ENCODE measurements around the gene RHBDL1.

RHBDL1 gene

GRCh38 chr16:674968-675883, at the start of gene RHBDL1:
TSS of gene RHBDL1 (plus strand) at chr16:675671. CDS start at chr16:675791, 120 bp downstream.
- no peak for TF ChIP-seq CTCF (IDR thresholded peaks at IDR 0.05; ENCODE audit: low read depth, low read length, poor library complexity, severe bottlenecking)
- TF ChIP-seq EZH2phosphoT487 (IDR thresholded peaks at IDR 0.05; ENCODE audit: borderline replicate concordance, low read length), result no peak
- peaks cover 18% of the 10 kb centered on the region for H3K4me1 ChIP-seq (ENCODE audit: control insufficient read depth, low read length)
- no peaks in the 10 kb centered on the region for H3K9me3 ChIP-seq (ENCODE audit: control insufficient read depth, insufficient read depth, low read length)
- peaks cover 5% of the 10 kb centered on the region; the same call in 1 of the 2 replicates for H4K20me1 ChIP-seq (ENCODE audit: control insufficient read depth, insufficient read depth, low read depth, low read length)
- H3K9me2 ChIP-seq (replicated peaks; ENCODE audit: control insufficient read depth, low read length), result no peaks in the 10 kb centered on the region
- peaks cover 3% of the 10 kb centered on the region; the same call in 1 of the 2 replicates for H3K27me3 ChIP-seq (ENCODE audit: control insufficient read depth, low read length)
- no peak within 1 kb of the TSS for H3K27ac ChIP-seq (ENCODE audit: low read depth, low read length)
- no peaks in the 10 kb centered on the region; the same call in 1 of the 2 replicates for H3F3A ChIP-seq (ENCODE audit: control insufficient read depth, insufficient read depth)
- no peaks in the 10 kb centered on the region for H3K79me2 ChIP-seq (ENCODE audit: control insufficient read depth, low read length)
- peaks cover 39% of the 10 kb centered on the region for H3K36me3 ChIP-seq (ENCODE audit: control insufficient read depth, low read length)
- no peak within 1 kb of the TSS for H3K4me3 ChIP-seq (ENCODE audit: low read length)
- peak within 1 kb of the TSS; percentile 12; the same call in 1 of the 2 replicates for H3K4me2 ChIP-seq (ENCODE audit: low read length)

- H3K27ac ChIP-seq (ENCODE audit: low read depth, low read length), result no peak overlapping the region
- no peaks in the 10 kb centered on the region for H3K9me3 ChIP-seq (ENCODE audit: control insufficient read depth, insufficient read depth, low read length)
- H3K9me2 ChIP-seq (replicated peaks; ENCODE audit: control insufficient read depth, low read length), result no peaks in the 10 kb centered on the region
- H3K36me3 ChIP-seq (ENCODE audit: control insufficient read depth, low read length), result no peaks in the 10 kb centered on the region
- H4K20me1 ChIP-seq (ENCODE audit: control insufficient read depth, insufficient read depth, low read depth, low read length), result no peaks in the 10 kb centered on the region
- H3K27me3 ChIP-seq (ENCODE audit: control insufficient read depth, low read length), result no peaks in the 10 kb centered on the region
- no peak for TF ChIP-seq CTCF (IDR thresholded peaks at IDR 0.05; ENCODE audit: low read depth, low read length, poor library complexity, severe bottlenecking)
- TF ChIP-seq EZH2phosphoT487 (IDR thresholded peaks at IDR 0.05; ENCODE audit: borderline replicate concordance, low read length), result no peak
- H3K79me2 ChIP-seq (ENCODE audit: control insufficient read depth, low read length), result no peaks in the 10 kb centered on the region
- no peak overlapping the region for H3K4me3 ChIP-seq (ENCODE audit: low read length)
- no peaks in the 10 kb centered on the region for H3K4me1 ChIP-seq (ENCODE audit: control insufficient read depth, low read length)
- no peaks in the 10 kb centered on the region for H3F3A ChIP-seq (ENCODE audit: control insufficient read depth, insufficient read depth)
- no peak overlapping the region for H3K4me2 ChIP-seq (ENCODE audit: low read length)
These were observed 49.3 kb upstream of the RHBDL1 start for GRCh38 chr16:625977-626765.

GRCh38 chr16:626787-627453, 48.6 kb upstream of the RHBDL1 start:
- H3K9me2 ChIP-seq (replicated peaks; ENCODE audit: control insufficient read depth, low read length), result no peaks in the 10 kb centered on the region
- H3F3A ChIP-seq (ENCODE audit: control insufficient read depth, insufficient read depth), result no peaks in the 10 kb centered on the region
- H4K20me1 ChIP-seq (ENCODE audit: control insufficient read depth, insufficient read depth, low read depth, low read length), result no peaks in the 10 kb centered on the region
- no peaks in the 10 kb centered on the region for H3K36me3 ChIP-seq (ENCODE audit: control insufficient read depth, low read length)
- H3K9me3 ChIP-seq (ENCODE audit: control insufficient read depth, insufficient read depth, low read length), result no peaks in the 10 kb centered on the region
- no peaks in the 10 kb centered on the region for H3K79me2 ChIP-seq (ENCODE audit: control insufficient read depth, low read length)
- no peaks in the 10 kb centered on the region for H3K4me1 ChIP-seq (ENCODE audit: control insufficient read depth, low read length)
- TF ChIP-seq EZH2phosphoT487 (IDR thresholded peaks at IDR 0.05; ENCODE audit: borderline replicate concordance, low read length) (no peak), CTCF (IDR thresholded peaks at IDR 0.05; ENCODE audit: low read depth, low read length, poor library complexity, severe bottlenecking) (no peak)
- no peak overlapping the region for H3K4me2 ChIP-seq (ENCODE audit: low read length)
- no peaks in the 10 kb centered on the region for H3K27me3 ChIP-seq (ENCODE audit: control insufficient read depth, low read length)
- H3K4me3 ChIP-seq (ENCODE audit: low read length), result no peak overlapping the region
- H3K27ac ChIP-seq (ENCODE audit: low read depth, low read length), result no peak overlapping the region
